Karpas-422 (cell line): ENCODE results near the gene CYSTM1. TPM values are rescaled to one million over a fixed set of nuclear protein-coding genes. Genes with fewer than 3 reads are reported as not detected.

Experiments
- DNase-seq: peaks from one replicate; pipeline ENCODE4 v3.0.0-alpha.2; 2015
- H2AFZ ChIP-seq: fragments of 200-600 bp; sonication (generic); 2 replicates; pipeline ENCODE4 v1.6.1; 2014; ENCODE audit warnings: antibody characterized with exemption, low read length, mixed read lengths
- H3K27ac ChIP-seq: fragments of 200-600 bp; sonication (generic); 2 replicates; pipeline ENCODE4 v1.5.1; 2014; ENCODE audit warnings: mild to moderate bottlenecking, low read length, moderate library complexity
- H3K27me3 ChIP-seq: fragments of 200-600 bp; sonication (generic); 2 replicates; pipeline ENCODE4 v1.6.1; 2014; ENCODE audit warnings: low read length, mixed read lengths
- H3K36me3 ChIP-seq: fragments of 200-600 bp; sonication (generic); 2 replicates; pipeline ENCODE4 v1.6.1; 2014; ENCODE audit warnings: low read length, mixed read lengths; ENCODE audit not compliant: insufficient read depth
- H3K4me1 ChIP-seq: fragments of 200-600 bp; sonication (generic); 2 replicates; pipeline ENCODE4 v1.6.1; 2014; ENCODE audit warnings: mild to moderate bottlenecking, low read length, mixed read lengths
- H3K4me2 ChIP-seq: fragments of 200-600 bp; sonication (generic); 2 replicates; pipeline ENCODE4 v1.6.1; 2014; ENCODE audit warnings: low read length, low read depth, mild to moderate bottlenecking; ENCODE audit not compliant: poor library complexity, severe bottlenecking
- H3K4me3 ChIP-seq: fragments of 200-600 bp; sonication (generic); 2 replicates; pipeline ENCODE4 v1.5.1; 2014; ENCODE audit warnings: mild to moderate bottlenecking, antibody characterized with exemption, low read length, mixed read lengths
- H3K79me2 ChIP-seq: fragments of 200-600 bp; sonication (generic); 2 replicates; pipeline ENCODE4 v1.6.1; 2014; ENCODE audit warnings: mild to moderate bottlenecking, low read length, mixed read lengths
- H3K9ac ChIP-seq: fragments of 200-600 bp; sonication (generic); 2 replicates; pipeline ENCODE4 v1.6.0; 2014; ENCODE audit warnings: low read length
- H3K9me2 ChIP-seq: fragments of 200-600 bp; sonication (generic), shearing (Covaris generic); replicated peaks from 2 replicates; pipeline ENCODE4 v1.6.0; 2014; ENCODE audit warnings: mild to moderate bottlenecking, low read length, moderate library complexity; ENCODE audit not compliant: insufficient read depth
- H3K9me3 ChIP-seq: fragments of 300-700, 200-600 bp; sonication (generic); 2 replicates; pipeline ENCODE4 v1.6.1; 2014; ENCODE audit warnings: low read length, mixed read lengths
- H4K20me1 ChIP-seq: fragments of 200-600 bp; sonication (generic); 2 replicates; pipeline ENCODE4 v1.6.1; 2014; ENCODE audit warnings: mild to moderate bottlenecking, antibody characterized with exemption, low read length, low read depth; ENCODE audit not compliant: insufficient read depth
- total RNA-seq: library from RNA; depleted of rRNA; stranded (reverse); fragments of >200 nt; shearing (Covaris generic); gene quantifications from 2 replicates; pipeline ENCODE4 v1.2.3, GENCODE V29; 2014; ENCODE audit warnings: low replicate concordance

Gene CYSTM1
- total RNA-seq, 1 experiment from 2014 or later = 28.5 TPM

- no peak overlapping the region for H3K9ac ChIP-seq
- H3K4me2 ChIP-seq = no peak overlapping the region
These were observed 29.7 kb upstream of the CYSTM1 start for GRCh38 chr5:140145256-140145655.

GRCh38 chr5:140145818-140146522 lies 29.0 kb upstream of the CYSTM1 start:
- H3K9ac ChIP-seq = no peak overlapping the region
- H3K27ac ChIP-seq = no peak overlapping the region
- H3K4me3 ChIP-seq = no peak overlapping the region
- H3K9me2 ChIP-seq = no peaks in the 10 kb centered on the region
- no peaks in the 10 kb centered on the region for H3K9me3 ChIP-seq
- no peaks in the 10 kb centered on the region for H3K36me3 ChIP-seq
- H3K4me1 ChIP-seq = 0 out of 2 replicates have a peak, but pooled peaks cover 3% of the 10 kb centered on the region
- DNase-seq = no peak
- no peak overlapping the region for H3K4me2 ChIP-seq
- no peaks in the 10 kb centered on the region for H3K27me3 ChIP-seq
- H2AFZ ChIP-seq = no peak overlapping the region
- peaks cover 55% of the 10 kb centered on the region for H4K20me1 ChIP-seq
- H3K79me2 ChIP-seq = no peaks in the 10 kb centered on the region

More at GRCh38 chr5:140145256-140145655, 29.7 kb upstream of the CYSTM1 start:
- DNase-seq = no peak
- Histone ChIP-seq H3K4me1 (peaks cover 6% of the 10 kb centered on the region; the same call in 1 of the 2 replicates), H3K27ac (no peak overlapping the region), H3K27me3 (no peaks in the 10 kb centered on the region), H3K36me3 (no peaks in the 10 kb centered on the region), H4K20me1 (peaks cover 61% of the 10 kb centered on the region), H3K9me2 (no peaks in the 10 kb centered on the region), H3K9me3 (no peaks in the 10 kb centered on the region), H3K79me2 (no peaks in the 10 kb centered on the region), H2AFZ (no peak overlapping the region), H3K4me3 (no peak overlapping the region)

DNA sequence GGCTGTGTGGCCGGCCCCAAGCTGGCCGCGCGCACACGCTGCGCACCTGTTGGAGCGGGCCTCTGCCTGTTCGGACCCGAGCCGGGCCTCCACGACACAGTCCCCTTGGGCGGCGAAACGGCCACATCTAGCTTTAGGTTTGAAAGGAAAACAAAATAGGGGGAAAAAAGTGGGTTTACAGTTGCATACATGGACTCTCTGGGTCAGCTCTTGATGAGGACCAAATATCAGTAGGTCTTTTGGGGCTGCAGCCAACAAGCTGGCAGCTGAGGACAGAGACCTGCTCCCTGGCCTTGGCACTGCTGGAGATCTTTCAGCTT lies 28.5 kb upstream of the CYSTM1 start:
- no peaks in the 10 kb centered on the region for H3K79me2 ChIP-seq
- H2AFZ ChIP-seq = no peak overlapping the region
- no peak for DNase-seq
- no peaks in the 10 kb centered on the region for H3K36me3 ChIP-seq
- H3K4me3 ChIP-seq = no peak overlapping the region
- no peak overlapping the region for H3K27ac ChIP-seq
- no peaks in the 10 kb centered on the region for H3K9me2 ChIP-seq
- no peak overlapping the region for H3K9ac ChIP-seq
- peaks cover 52% of the 10 kb centered on the region for H4K20me1 ChIP-seq
- H3K9me3 ChIP-seq = no peaks in the 10 kb centered on the region
- H3K4me1 ChIP-seq = 0 out of 2 replicates have a peak, but pooled peaks cover 3% of the 10 kb centered on the region
- no peaks in the 10 kb centered on the region for H3K27me3 ChIP-seq
- H3K4me2 ChIP-seq = no peak overlapping the region

DNA sequence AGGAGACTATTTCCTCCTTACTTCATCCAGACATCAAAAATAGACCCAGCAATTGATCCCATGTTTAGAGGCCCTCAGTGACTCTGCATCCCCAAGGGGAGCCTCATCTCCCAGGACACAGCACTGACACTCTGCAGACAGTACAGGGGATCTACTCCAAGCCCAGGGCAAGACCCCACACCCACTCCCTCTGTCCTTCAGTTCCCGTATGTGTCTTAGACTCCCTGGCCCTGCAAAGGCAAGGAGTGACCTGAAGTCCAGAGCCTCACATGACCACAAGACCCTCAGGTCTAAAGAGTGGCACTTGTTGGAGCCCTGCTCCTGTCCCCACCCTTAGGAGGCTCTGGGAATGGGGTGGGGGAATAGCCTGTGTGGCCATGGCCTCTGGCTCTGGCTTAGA lies 27.5 kb upstream of the CYSTM1 start:
- Histone ChIP-seq H2AFZ (no peak overlapping the region), H3K9me2 (no peaks in the 10 kb centered on the region), H3K4me3 (no peak overlapping the region), H3K4me2 (no peak overlapping the region), H3K79me2 (no peaks in the 10 kb centered on the region), H3K27me3 (no peaks in the 10 kb centered on the region), H3K9ac (no peak overlapping the region), H3K36me3 (no peaks in the 10 kb centered on the region), H3K4me1 (0 out of 2 replicates have a peak, but pooled peaks cover 3% of the 10 kb centered on the region), H3K27ac (no peak overlapping the region), H4K20me1 (peaks cover 42% of the 10 kb centered on the region), H3K9me3 (no peaks in the 10 kb centered on the region)
- no peak for DNase-seq

DNA sequence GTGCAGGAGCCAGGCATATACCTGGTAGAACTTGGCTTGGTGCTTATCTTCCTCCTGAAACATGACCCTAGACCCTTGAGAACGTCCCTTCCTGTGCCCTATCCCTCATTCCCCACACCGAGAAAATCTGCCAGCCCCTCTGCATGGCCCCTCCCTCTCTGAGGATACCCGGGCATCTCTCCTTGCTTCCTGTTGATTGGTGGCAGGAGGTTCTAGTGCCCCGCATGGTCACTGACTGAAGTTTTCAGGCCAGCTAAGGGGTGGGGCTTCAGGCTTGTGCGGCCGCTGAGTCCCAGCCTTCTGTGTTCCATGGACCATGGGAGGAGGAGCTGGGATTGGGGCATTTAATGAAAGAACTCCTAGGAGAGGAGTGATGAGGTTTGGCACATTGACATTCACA lies 26.5 kb upstream of the CYSTM1 start:
- Histone ChIP-seq H3K9me2 (no peaks in the 10 kb centered on the region), H3K9ac (no peak overlapping the region), H3K36me3 (no peaks in the 10 kb centered on the region), H3K27ac (no peak overlapping the region), H3K9me3 (no peaks in the 10 kb centered on the region), H3K4me1 (peaks cover 10% of the 10 kb centered on the region), H2AFZ (no peak overlapping the region), H4K20me1 (peaks cover 40% of the 10 kb centered on the region), H3K27me3 (no peaks in the 10 kb centered on the region), H3K4me3 (no peak overlapping the region), H3K79me2 (no peaks in the 10 kb centered on the region), H3K4me2 (no peak overlapping the region)
- no peak for DNase-seq

- Histone ChIP-seq H3K27ac (no peak overlapping the region), H2AFZ (no peak overlapping the region), H3K9ac (no peak overlapping the region), H3K4me3 (no peak overlapping the region), H3K27me3 (no peaks in the 10 kb centered on the region), H3K79me2 (no peaks in the 10 kb centered on the region), H3K9me3 (no peaks in the 10 kb centered on the region), H3K36me3 (no peaks in the 10 kb centered on the region), H3K9me2 (no peaks in the 10 kb centered on the region), H3K4me2 (no peak overlapping the region), H3K4me1 (peaks cover 12% of the 10 kb centered on the region), H4K20me1 (peaks cover 27% of the 10 kb centered on the region)
- no peak for DNase-seq
These were observed 24.8 kb upstream of the CYSTM1 start for GRCh38 chr5:140150201-140150600.

DNA sequence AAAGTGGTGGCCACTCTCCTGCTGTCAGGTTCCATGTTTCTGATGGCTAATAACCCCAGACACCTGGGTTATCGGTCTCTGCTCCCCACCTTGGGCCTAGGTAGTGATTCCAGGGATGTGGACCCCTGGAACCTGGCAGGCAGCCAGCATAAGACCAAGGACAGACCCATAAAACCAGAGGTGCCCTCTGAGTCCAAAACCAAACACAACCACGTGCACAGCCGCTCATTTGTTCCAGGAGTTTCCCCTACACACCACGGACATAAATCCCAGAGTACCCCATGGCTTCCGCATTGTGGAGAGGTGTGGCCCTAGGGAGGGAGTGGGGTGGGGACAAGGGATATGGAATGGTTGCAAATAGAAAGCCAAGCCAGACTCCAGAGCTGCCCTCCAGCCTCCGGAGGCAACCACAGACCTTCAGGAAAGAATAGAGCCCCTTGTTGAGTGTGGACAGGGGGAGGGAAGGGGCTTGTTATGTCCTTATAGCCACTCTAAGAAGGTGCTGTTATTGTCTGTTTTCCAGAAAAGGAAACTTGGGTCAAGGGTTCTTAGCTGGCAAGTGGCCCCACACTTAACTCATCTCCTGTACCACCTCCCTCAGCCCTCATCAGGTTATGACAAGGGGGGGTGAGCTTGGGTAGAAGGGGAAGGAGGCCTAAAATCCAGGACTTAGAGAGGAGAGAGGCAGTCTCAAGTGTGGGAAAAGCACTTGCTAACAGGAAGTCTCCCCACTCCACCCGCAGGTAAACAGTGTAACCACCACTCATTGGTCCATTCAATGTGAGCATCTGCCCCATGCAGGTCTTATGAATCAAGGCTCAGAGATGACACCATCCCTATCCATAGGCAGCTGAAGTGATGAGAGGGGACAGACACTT lies 23.6 kb upstream of the CYSTM1 start:
- Histone ChIP-seq H3K4me3 (no peak overlapping the region), H3K4me1 (peaks cover 19% of the 10 kb centered on the region), H3K9ac (no peak overlapping the region), H3K36me3 (no peaks in the 10 kb centered on the region), H3K27ac (no peak overlapping the region), H2AFZ (no peak overlapping the region), H3K4me2 (no peak overlapping the region), H4K20me1 (peaks cover 22% of the 10 kb centered on the region; the same call in 1 of the 2 replicates), H3K27me3 (no peaks in the 10 kb centered on the region), H3K9me3 (no peaks in the 10 kb centered on the region), H3K9me2 (no peaks in the 10 kb centered on the region), H3K79me2 (no peaks in the 10 kb centered on the region)
- DNase-seq = no peak
